ENCODE results near the gene UBAC2.

DNA sequence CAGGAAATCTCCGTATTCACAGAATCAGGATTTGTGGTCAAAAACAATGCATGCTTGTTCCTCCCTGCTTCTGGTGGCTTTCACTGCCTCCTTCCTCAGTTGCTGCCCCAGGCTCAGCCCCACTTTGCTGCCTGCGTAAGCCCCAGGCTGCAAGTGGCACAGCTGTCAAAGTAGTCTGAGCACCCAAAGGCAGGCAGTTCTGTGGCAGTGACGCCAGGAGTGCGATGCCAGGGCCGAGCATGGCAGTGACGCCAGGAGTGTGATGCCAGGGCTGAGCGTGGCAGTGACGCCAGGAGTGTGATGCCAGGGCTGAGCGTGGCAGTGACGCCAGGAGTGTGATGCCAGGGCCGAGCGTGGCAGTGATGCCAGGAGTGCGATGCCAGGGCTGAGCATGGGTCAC lies 183.8 kb downstream of the UBAC2 start:
- TF ChIP-seq, protein P1, sequence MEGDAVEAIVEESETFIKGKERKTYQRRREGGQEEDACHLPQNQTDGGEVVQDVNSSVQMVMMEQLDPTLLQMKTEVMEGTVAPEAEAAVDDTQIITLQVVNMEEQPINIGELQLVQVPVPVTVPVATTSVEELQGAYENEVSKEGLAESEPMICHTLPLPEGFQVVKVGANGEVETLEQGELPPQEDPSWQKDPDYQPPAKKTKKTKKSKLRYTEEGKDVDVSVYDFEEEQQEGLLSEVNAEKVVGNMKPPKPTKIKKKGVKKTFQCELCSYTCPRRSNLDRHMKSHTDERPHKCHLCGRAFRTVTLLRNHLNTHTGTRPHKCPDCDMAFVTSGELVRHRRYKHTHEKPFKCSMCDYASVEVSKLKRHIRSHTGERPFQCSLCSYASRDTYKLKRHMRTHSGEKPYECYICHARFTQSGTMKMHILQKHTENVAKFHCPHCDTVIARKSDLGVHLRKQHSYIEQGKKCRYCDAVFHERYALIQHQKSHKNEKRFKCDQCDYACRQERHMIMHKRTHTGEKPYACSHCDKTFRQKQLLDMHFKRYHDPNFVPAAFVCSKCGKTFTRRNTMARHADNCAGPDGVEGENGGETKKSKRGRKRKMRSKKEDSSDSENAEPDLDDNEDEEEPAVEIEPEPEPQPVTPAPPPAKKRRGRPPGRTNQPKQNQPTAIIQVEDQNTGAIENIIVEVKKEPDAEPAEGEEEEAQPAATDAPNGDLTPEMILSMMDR (conservative IDR thresholded peaks at IDR 0.05; ENCODE audit: low read length), result no peak
- TF ChIP-seq EZH2phosphoT487 (IDR thresholded peaks at IDR 0.05; ENCODE audit: borderline replicate concordance, low read depth, low read length), result no peak

Measured in OCI-LY7 (cell line).